CD4-positive, CD25-positive, alpha-beta regulatory T cell (primary cell): ENCODE measurements around the gene KIFC3. TPM values are rescaled to one million over a fixed set of nuclear protein-coding genes. Genes with fewer than 3 reads are reported as not detected.
"Not testable (repeated sequence)": the region's sequence is repeated elsewhere in the genome, so short reads cannot be mapped to it uniquely, and the experiment has no call there.

Experiments used
- ATAC-seq, 2 donors: fragments of 150-1000 bp; cut with Tn5 transposase; one replicate each; pipeline ENCODE4 v1.10.0; 2021; ENCODE audit warnings: low read depth in 2 of 2, moderate number of reproducible peaks in 2 of 2, moderate library complexity in 1 of 2
- DNase-seq, 3 donors: peaks; one replicate each; pipeline versions ENCODE4 v3.0.0 to v3.0.0-alpha.2; 2012 to 2022; ENCODE audit warnings: mixed read lengths in 1 of 3
- H3K27ac ChIP-seq: one replicate; pipeline ENCODE4 v1.7.0; 2013; ENCODE audit warnings: mild to moderate bottlenecking, low read length; ENCODE audit not compliant: insufficient read depth, poor library complexity, severe bottlenecking
- H3K27me3 ChIP-seq: one replicate; pipeline ENCODE4 v1.7.0; 2013; ENCODE audit warnings: low read length; ENCODE audit not compliant: control insufficient read depth, insufficient read depth
- H3K36me3 ChIP-seq: one replicate; pipeline ENCODE4 v1.7.0; 2013; ENCODE audit warnings: mild to moderate bottlenecking, low read length, moderate library complexity; ENCODE audit not compliant: control insufficient read depth, insufficient read depth
- H3K4me1 ChIP-seq: 2 replicates; pipeline ENCODE4 v1.7.0; 2013; ENCODE audit warnings: mild to moderate bottlenecking, low read length; ENCODE audit not compliant: insufficient read depth, control insufficient read depth, poor library complexity, severe bottlenecking
- H3K4me3 ChIP-seq: one replicate; pipeline ENCODE4 v1.7.0; 2013; ENCODE audit warnings: low read depth, mild to moderate bottlenecking, low read length, moderate library complexity
- H3K9me3 ChIP-seq, 2 experiments: 1 replicate in 1 of 2; 2 replicates in 1 of 2; pipeline ENCODE4 v1.7.0; 2013; ENCODE audit warnings: low read length in 2 of 2, mild to moderate bottlenecking in 1 of 2, moderate library complexity in 1 of 2; ENCODE audit not compliant: control insufficient read depth in 2 of 2
- H3K27ac Mint-ChIP-seq, 3 donors: one replicate each; pipeline ENCODE4 v1.8.0; 2020 to 2022; ENCODE audit warnings: mild to moderate bottlenecking in 3 of 3, mixed read lengths in 3 of 3, moderate library complexity in 2 of 3
- H3K27me3 Mint-ChIP-seq: one replicate; pipeline ENCODE4 v1.8.0; 2022; ENCODE audit warnings: mild to moderate bottlenecking, mixed read lengths
- H3K36me3 Mint-ChIP-seq: one replicate; pipeline ENCODE4 v1.8.0; 2020; ENCODE audit warnings: mixed read lengths
- H3K4me1 Mint-ChIP-seq, 4 donors: one replicate each; pipeline ENCODE4 v1.8.0; 2020 to 2022; ENCODE audit warnings: mixed read lengths in 4 of 4, mild to moderate bottlenecking in 1 of 4
- H3K4me3 Mint-ChIP-seq, 4 donors: one replicate each; pipeline ENCODE4 v1.8.0; 2020 to 2022; ENCODE audit warnings: mild to moderate bottlenecking in 4 of 4, mixed read lengths in 4 of 4, moderate library complexity in 3 of 4
- H3K9me3 Mint-ChIP-seq, 7 donors: one replicate each; pipeline ENCODE4 v1.8.0; 2020 to 2022; ENCODE audit warnings: mixed read lengths in 7 of 7, mild to moderate bottlenecking in 3 of 7, moderate library complexity in 2 of 7
- polyA plus RNA-seq, 4 donors: library from polyadenylated mRNA; unstranded; fragments of 300-500 nt; fragmentation: Illumina TruSeq; gene quantifications; one replicate each; pipeline ENCODE4 v1.2.3, GENCODE V29; 2021
- total RNA-seq: library from RNA; stranded (reverse); gene quantifications from one replicate; pipeline ENCODE4 v1.2.3, GENCODE V29; 2022

Gene KIFC3
- total and polyA plus RNA-seq, 5 donors from 2014 or later = 1.2 TPM; not detected in 4

- Histone ChIP-seq H3K4me3 (no peak overlapping the region), H3K9me3 (no peaks in the 10 kb centered on the region), H3K27ac (no peak overlapping the region), H3K27me3 (peaks cover 16% of the 10 kb centered on the region), H3K4me1 (peaks cover 5% of the 10 kb centered on the region), H3K36me3 (no peaks in the 10 kb centered on the region)
- Mint-ChIP-seq H3K4me3 (peak overlapping the region in 1 of 4 donors; percentile 27), H3K36me3 (peaks cover 3% of the 10 kb centered on the region), H3K27me3 (peaks cover 54% of the 10 kb centered on the region), H3K4me1 (peaks cover 0 to 20% (median 9%) of the 10 kb centered on the region in 4 donors), H3K27ac (peak overlapping the region in 1 of 3 donors; percentile 88), H3K9me3 (peaks cover 0 to 4% (median 0%) of the 10 kb centered on the region in 7 donors)
- no peak for DNase-seq
- no peak for ATAC-seq
Observed at GRCh38 chr16:57799600-57800199, 2.6 kb downstream of the KIFC3 start.

GRCh38 chr16:57798953-57799599 is 3.2 kb downstream of the KIFC3 start:
- DNase-seq (no peak), ATAC-seq (no peak)
- H3K4me3 ChIP-seq = no peak overlapping the region
- no peaks in the 10 kb centered on the region for H3K36me3 ChIP-seq
- H3K36me3 Mint-ChIP-seq = peaks cover 3% of the 10 kb centered on the region
- H3K4me1 ChIP-seq = peaks cover 5% of the 10 kb centered on the region
- peak overlapping the region in 1 of 4 donors; percentile 34 for H3K4me3 Mint-ChIP-seq
- peaks cover 16% of the 10 kb centered on the region for H3K27me3 ChIP-seq
- H3K27me3 Mint-ChIP-seq = peaks cover 47% of the 10 kb centered on the region
- peaks cover 0 to 4% (median 0%) of the 10 kb centered on the region in 7 donors for H3K9me3 Mint-ChIP-seq
- no peaks in the 10 kb centered on the region for H3K9me3 ChIP-seq
- H3K27ac ChIP-seq = no peak overlapping the region
- H3K4me1 Mint-ChIP-seq = peaks cover 0 to 20% (median 7%) of the 10 kb centered on the region in 4 donors
- no peak overlapping the region for H3K27ac Mint-ChIP-seq

- no peak for DNase-seq
- no peak overlapping the region for H3K4me3 ChIP-seq
- Mint-ChIP-seq H3K27me3 (peaks cover 40% of the 10 kb centered on the region), H3K4me3 (no peak overlapping the region), H3K27ac (no peak overlapping the region), H3K4me1 (peaks cover 0 to 20% (median 7%) of the 10 kb centered on the region in 4 donors), H3K9me3 (peaks cover 0 to 4% (median 0%) of the 10 kb centered on the region in 7 donors), H3K36me3 (peaks cover 3% of the 10 kb centered on the region)
- ATAC-seq = no peak
- H3K4me1 ChIP-seq = peaks cover 5% of the 10 kb centered on the region
- no peaks in the 10 kb centered on the region for H3K36me3 ChIP-seq
- H3K27me3 ChIP-seq = peaks cover 16% of the 10 kb centered on the region
- no peak overlapping the region for H3K27ac ChIP-seq
- no peaks in the 10 kb centered on the region for H3K9me3 ChIP-seq
Observed at GRCh38 chr16:57798267-57798810, 4.0 kb downstream of the KIFC3 start.

GRCh38 chr16:57797526-57798266 is 4.6 kb downstream of the KIFC3 start:
- no peak overlapping the region for H3K4me3 Mint-ChIP-seq

GRCh38 chr16:57797216-57797525 is 5.1 kb downstream of the KIFC3 start:
- DNase-seq (no peak), ATAC-seq (no peak)
- peaks cover 0 to 14% (median 2%) of the 10 kb centered on the region in 4 donors for H3K4me1 Mint-ChIP-seq
- H3K27me3 ChIP-seq = peaks cover 16% of the 10 kb centered on the region
- no peak overlapping the region for H3K4me3 ChIP-seq
- H3K36me3 Mint-ChIP-seq = no peaks in the 10 kb centered on the region
- peaks cover 34% of the 10 kb centered on the region for H3K27me3 Mint-ChIP-seq
- H3K9me3 Mint-ChIP-seq = no peaks in the 10 kb centered on the region
- no peaks in the 10 kb centered on the region for H3K36me3 ChIP-seq
- H3K4me3 Mint-ChIP-seq = no peak overlapping the region
- H3K9me3 ChIP-seq = no peaks in the 10 kb centered on the region
- H3K27ac Mint-ChIP-seq = no peak overlapping the region
- H3K4me1 ChIP-seq = peaks cover 5% of the 10 kb centered on the region
- no peak overlapping the region for H3K27ac ChIP-seq

More at GRCh38 chr16:57797526-57798266, 4.6 kb downstream of the KIFC3 start:
- Histone ChIP-seq H3K27me3 (peaks cover 16% of the 10 kb centered on the region), H3K36me3 (no peaks in the 10 kb centered on the region), H3K4me3 (no peak overlapping the region), H3K4me1 (peaks cover 5% of the 10 kb centered on the region), H3K9me3 (no peaks in the 10 kb centered on the region), H3K27ac (no peak overlapping the region)
- Mint-ChIP-seq H3K9me3 (peaks cover 0 to 2% (median 0%) of the 10 kb centered on the region in 7 donors), H3K27me3 (peaks cover 34% of the 10 kb centered on the region), H3K36me3 (peaks cover 2% of the 10 kb centered on the region), H3K4me1 (peaks cover 0 to 17% (median 5%) of the 10 kb centered on the region in 4 donors), H3K27ac (no peak overlapping the region)
- ATAC-seq (no peak), DNase-seq (no peak)

- H3K36me3 Mint-ChIP-seq, H3K4me3 Mint-ChIP-seq, H3K9me3 Mint-ChIP-seq, H3K27ac Mint-ChIP-seq, H3K9me3 ChIP-seq, DNase-seq, H3K27ac ChIP-seq, H3K27me3 ChIP-seq, H3K4me3 ChIP-seq, H3K4me1 ChIP-seq, ATAC-seq, H3K36me3 ChIP-seq: not testable (repeated sequence)
- peaks cover 34% of the 10 kb centered on the region for H3K27me3 Mint-ChIP-seq
- H3K4me1 Mint-ChIP-seq = peaks cover 0 to 14% (median 2%) of the 10 kb centered on the region in 4 donors
Observed at GRCh38 chr16:57796014-57796413, 6.3 kb downstream of the KIFC3 start.

- Mint-ChIP-seq H3K36me3 (no peaks in the 10 kb centered on the region), H3K27me3 (peaks cover 30% of the 10 kb centered on the region), H3K4me3 (no peak overlapping the region)
Observed at GRCh38 chr16:57795431-57795878, 6.8 kb downstream of the KIFC3 start.

More at GRCh38 chr16:57795431-57795878, 6.8 kb downstream of the KIFC3 start:
- Mint-ChIP-seq H3K9me3 (no peaks in the 10 kb centered on the region), H3K4me1 (peaks cover 0 to 13% (median 2%) of the 10 kb centered on the region in 4 donors), H3K27ac (no peak overlapping the region)
- ATAC-seq (no peak), DNase-seq (peak in 1 of 3 donors; percentile 55)
- no peaks in the 10 kb centered on the region for H3K9me3 ChIP-seq
- H3K27me3 ChIP-seq = peaks cover 4% of the 10 kb centered on the region
- no peak overlapping the region for H3K27ac ChIP-seq
- no peaks in the 10 kb centered on the region for H3K4me1 ChIP-seq
- H3K4me3 ChIP-seq = no peak overlapping the region
- no peaks in the 10 kb centered on the region for H3K36me3 ChIP-seq
